Measurements from ENCODE around the gene GCLC.
"Not testable (repeated sequence)": the region's sequence is repeated elsewhere in the genome, so short reads cannot be mapped to it uniquely, and the experiment has no call there.

The GCLC gene

GRCh38 chr6:53544470-53545308 lies at the start of gene GCLC:
Gene GCLC (minus strand): TSS chr6:53545101. CDS start chr6:53544645, 456 bp downstream.
- peak; percentile 88 for DNase-seq

GRCh38 chr6:53594596-53594995 lies 49.7 kb upstream of the GCLC start:
- DNase-seq, result no peak

GRCh38 chr6:53593001-53593488 lies 48.1 kb upstream of the GCLC start:
- DNase-seq, result peak; percentile 85

GRCh38 chr6:53591873-53592272 lies 47.0 kb upstream of the GCLC start:
- no peak for DNase-seq

GRCh38 chr6:53588816-53589509 lies 44.1 kb upstream of the GCLC start:
- DNase-seq, result no peak

GRCh38 chr6:53587291-53587690 lies 42.4 kb upstream of the GCLC start:
- no peak for DNase-seq

GRCh38 chr6:53585208-53585900 lies 40.5 kb upstream of the GCLC start:
- DNase-seq, result peak; percentile 57

- peak; percentile 75 for DNase-seq
Measured at GRCh38 chr6:53584726-53585125, 39.8 kb upstream of the GCLC start.

- DNase-seq, result peak; percentile 21
Measured at GRCh38 chr6:53583451-53583850, 38.5 kb upstream of the GCLC start.

- no peak for DNase-seq
Measured at GRCh38 chr6:53582963-53583362, 38.1 kb upstream of the GCLC start.

GRCh38 chr6:53581856-53582255 lies 37.0 kb upstream of the GCLC start:
- peak; percentile 51 for DNase-seq

- no peak for DNase-seq
Measured at GRCh38 chr6:53581173-53581773, 36.4 kb upstream of the GCLC start.

GRCh38 chr6:53579338-53579737 lies 34.4 kb upstream of the GCLC start:
- DNase-seq, result no peak

- DNase-seq, result no peak
Measured at GRCh38 chr6:53578371-53578770, 33.5 kb upstream of the GCLC start.

GRCh38 chr6:53573299-53573698 lies 28.4 kb upstream of the GCLC start:
- DNase-seq, result no peak

GRCh38 chr6:53572379-53572778 lies 27.5 kb upstream of the GCLC start:
- not testable (repeated sequence) for DNase-seq

- no peak for DNase-seq
Measured at GRCh38 chr6:53568776-53569616, 24.1 kb upstream of the GCLC start.

GRCh38 chr6:53567701-53568100 lies 22.8 kb upstream of the GCLC start:
- no peak for DNase-seq

- no peak for DNase-seq
Measured at GRCh38 chr6:53566755-53567154, 21.9 kb upstream of the GCLC start.

- no peak for DNase-seq
Measured at GRCh38 chr6:53565886-53566285, 21.0 kb upstream of the GCLC start.

- DNase-seq, result no peak
Measured at GRCh38 chr6:53564401-53565065, 19.6 kb upstream of the GCLC start.
